HepG2 (cell line): ENCODE measurements around the gene EEA1. TPM values are rescaled to one million over a fixed set of nuclear protein-coding genes. Genes with fewer than 3 reads are reported as not detected.

Experiments used
- ATAC-seq: fragments of 200-7000 bp; cut with Tn5 transposase; 3 replicates; pipeline ENCODE4 v1.9.1; 2020; ENCODE audit warnings: mild to moderate bottlenecking, moderate library complexity
- BruUV-seq: library from RNA; stranded (reverse); fragments of 400-500 nt; replicated peaks from 2 replicates; lab custom pipeline; 2021; lab: Mats Ljungman, UMichigan
- CTCF ChIA-PET: fragments of 300-600 bp; formaldehyde crosslinking; extraction: SDS; loops from one replicate; lab custom pipeline; 2021; ENCODE audit warnings: low total read pairs, inconsistent platforms, low intra/inter-chr PET ratio; lab: Yijun Ruan, JAX
- POLR2A ChIA-PET: fragments of 350-600 bp; sonication (Branson Sonifier 250); formaldehyde crosslinking; loops from one replicate; lab custom pipeline; 2020; ENCODE audit warnings: antibody characterized with exemption, inconsistent platforms; lab: Yijun Ruan, JAX
- DNase-seq: peaks from one replicate; pipeline ENCODE4 v3.0.0-alpha.2; 2015; ENCODE audit warnings: low spot score
- FAIRE-seq: peaks from 3 replicates; lab custom pipeline; 2011; peaks lifted over from hg19 to GRCh38; lab: Jason Lieb, UNC
- H2AFZ ChIP-seq: one replicate; pipeline ENCODE4 v1.6.1; 2011; ENCODE audit warnings: low read length, inconsistent platforms
- H3K27ac ChIP-seq: fragments of 300-600 bp; 3 replicates; pipeline ENCODE4 v1.8.0; 2011; ENCODE audit warnings: mixed run types, mild to moderate bottlenecking, mixed read lengths, low read length, inconsistent platforms; ENCODE audit not compliant: insufficient read depth; ENCODE audit errors: extremely low read length
- H3K27me3 ChIP-seq, 2 experiments: fragments of 200-600 bp in 1 of 2; 2 replicates in 1 of 2; 3 replicates in 1 of 2; pipeline versions ENCODE4 v1.6.0 to v1.8.0; 2011; ENCODE audit warnings: low read length in 2 of 2, mild to moderate bottlenecking in 2 of 2, moderate library complexity in 2 of 2, inconsistent platforms in 1 of 2; ENCODE audit not compliant: insufficient read depth in 2 of 2, control insufficient read depth in 1 of 2
- H3K36me3 ChIP-seq, 2 experiments: fragments of 200-600 bp in 1 of 2; replicated peaks in 1 of 2; 2 replicates in 1 of 2; 3 replicates in 1 of 2; pipeline versions ENCODE4 v1.5.1 to v1.8.0; 2011; ENCODE audit warnings: low read length in 2 of 2, inconsistent platforms in 1 of 2; ENCODE audit not compliant: insufficient read depth in 2 of 2, control insufficient read depth in 1 of 2
- H3K4me1 ChIP-seq: 2 replicates; pipeline ENCODE4 v1.5.1; 2012; ENCODE audit warnings: low read length, inconsistent platforms; ENCODE audit not compliant: insufficient read depth
- H3K4me2 ChIP-seq: 2 replicates; pipeline ENCODE4 v1.6.0; 2011; ENCODE audit warnings: low read depth, low read length, inconsistent platforms
- H3K4me3 ChIP-seq, 3 experiments: fragments of 200-600 bp in 1 of 3; sonication (generic), shearing (Covaris generic) in 1 of 3; replicated peaks in 1 of 3; 2 replicates each; pipeline ENCODE4 v1.5.1; 2011 to 2016; ENCODE audit warnings: low read length in 3 of 3, inconsistent platforms in 2 of 3, low read depth in 2 of 3, mild to moderate bottlenecking in 2 of 3, control low read depth in 1 of 3, mixed read lengths in 1 of 3; ENCODE audit not compliant: insufficient read depth in 1 of 3
- H3K79me2 ChIP-seq: one replicate; pipeline ENCODE4 v1.6.1; 2011; ENCODE audit warnings: low read length, inconsistent platforms; ENCODE audit not compliant: insufficient read depth
- H3K9ac ChIP-seq: 2 replicates; pipeline ENCODE4 v1.6.0; 2011; ENCODE audit warnings: mild to moderate bottlenecking, low read depth, low read length, inconsistent platforms; ENCODE audit not compliant: insufficient read depth
- H3K9me3 ChIP-seq: 2 replicates; pipeline ENCODE4 v1.5.1; 2012; ENCODE audit warnings: mild to moderate bottlenecking, low read length
- H4K20me1 ChIP-seq: 2 replicates; pipeline ENCODE4 v1.6.0; 2011; ENCODE audit warnings: inconsistent platforms, mild to moderate bottlenecking, low read length, moderate library complexity; ENCODE audit not compliant: insufficient read depth
- CHCHD3 ChIP-seq: sonication (generic); formaldehyde crosslinking; IDR thresholded peaks from 2 replicates; pipeline ENCODE4 v1.8.0; 2022; ENCODE audit warnings: mild to moderate bottlenecking, missing genetic modification reagents, moderate library complexity
- GABPB1 ChIP-seq: IDR thresholded peaks from 2 replicates; pipeline ENCODE4 v1.6.1; 2016; ENCODE audit warnings: mild to moderate bottlenecking, missing genetic modification reagents, moderate library complexity, missing compliant biosample characterization
- HBP1 ChIP-seq: IDR thresholded peaks from 2 replicates; pipeline ENCODE4 v1.6.1; 2016; ENCODE audit warnings: low read depth, control low read depth
- HNRNPL ChIP-seq: fragments of 200-400 bp; formaldehyde crosslinking; IDR thresholded peaks from 2 replicates; pipeline ENCODE4 v1.6.1; 2017; ENCODE audit warnings: mild to moderate bottlenecking, low read depth, low read length
- HOMEZ ChIP-seq: IDR thresholded peaks from 2 replicates; pipeline ENCODE4 v1.6.1; 2016; ENCODE audit warnings: low read depth
- JARID2 ChIP-seq: sonication (generic); formaldehyde crosslinking; IDR thresholded peaks from 2 replicates; pipeline ENCODE4 v1.8.1; 2023; ENCODE audit warnings: missing genetic modification reagents, inconsistent platforms; ENCODE audit not compliant: insufficient replicate concordance
- NFATC3 ChIP-seq: sonication (generic); formaldehyde crosslinking; IDR thresholded peaks from 2 replicates; pipeline ENCODE4 v1.5.1; 2020; ENCODE audit warnings: mild to moderate bottlenecking, missing genetic modification reagents
- NR2F2 ChIP-seq: IDR thresholded peaks from 2 replicates; pipeline ENCODE4 v1.6.1; 2012; ENCODE audit warnings: low read depth, inconsistent platforms, borderline replicate concordance
- PBX3 ChIP-seq: sonication (generic); formaldehyde crosslinking; IDR thresholded peaks from 2 replicates; pipeline ENCODE4 v1.8.1; 2023; ENCODE audit warnings: missing genetic modification reagents, inconsistent platforms, borderline replicate concordance
- RBM22 ChIP-seq: fragments of 200-400 bp; formaldehyde crosslinking; optimal IDR thresholded peaks from 2 replicates; pipeline ENCODE3; 2017; ENCODE audit warnings: mild to moderate bottlenecking, low read length, moderate library complexity
- TFE3 ChIP-seq: IDR thresholded peaks from 2 replicates; pipeline ENCODE4 v1.6.1; 2016
- THRA ChIP-seq: sonication (generic); formaldehyde crosslinking; IDR thresholded peaks from 2 replicates; pipeline ENCODE4 v1.4.0; 2020; ENCODE audit warnings: missing genetic modification reagents, borderline replicate concordance
- ZNF552 ChIP-seq: sonication (generic); formaldehyde crosslinking; IDR thresholded peaks from 2 replicates; pipeline ENCODE4 v1.9.0; 2022; ENCODE audit warnings: missing genetic modification reagents, mild to moderate bottlenecking, borderline replicate concordance
- ZNF770 ChIP-seq: sonication (generic); formaldehyde crosslinking; IDR thresholded peaks from 2 replicates; pipeline ENCODE4 v1.5.0; 2020; ENCODE audit warnings: mild to moderate bottlenecking, missing genetic modification reagents
- ZSCAN21 ChIP-seq: sonication (generic); formaldehyde crosslinking; IDR thresholded peaks from 2 replicates; pipeline ENCODE4 v1.8.0; 2022; ENCODE audit warnings: mild to moderate bottlenecking, missing genetic modification reagents, moderate library complexity, borderline replicate concordance
- ZSCAN22 ChIP-seq: sonication (generic); formaldehyde crosslinking; IDR thresholded peaks from 2 replicates; pipeline ENCODE4 v1.4.0; 2020; ENCODE audit warnings: mild to moderate bottlenecking, missing genetic modification reagents
- WGBS: methylation state at CpG from one replicate; pipeline ENCODE4 v1.1.6; 2017; ENCODE audit warnings: low lambda C conversion rate; 5-methylcytosine and 5-hydroxymethylcytosine counted together
- in situ Hi-C: cut with HindIII; loops from 2 replicates; pipeline ENCODE4 v1.10.0; 2017; ENCODE audit warnings: low pct_unique_long_range_greater_than_20kb; ENCODE audit not compliant: extremely low pct_ligation_motif_present
- intact Hi-C: fragments of 100-400 bp; cut with micrococcal nuclease; formaldehyde crosslinking; loops from one replicate; pipeline ENCODE4 v1.10.0; 2022; ENCODE audit not compliant: unreplicated experiment
- polyA plus RNA-seq, 8 experiments: library from polyadenylated mRNA; depleted of rRNA in 3 of 8; stranded (reverse) in 7 of 8; unstranded in 1 of 8; fragments of >200 nt; fragmentation: Illumina TruSeq in 4 of 8; extraction: Trizol in 4 of 8; gene quantifications; 2 replicates each; pipeline versions ENCODE4 v1.2.1 to v1.2.3, GENCODE V29; 2011 to 2016; ENCODE audit warnings: low read depth in 4 of 8, missing spikeins in 1 of 8, mixed read lengths in 1 of 8; ENCODE audit not compliant: insufficient read depth in 1 of 8
- total RNA-seq, 5 experiments: library from RNA; depleted of rRNA; stranded (reverse); fragments of >200 nt; fragmentation: Illumina TruSeq; extraction: Trizol; gene quantifications; 2 replicates each; pipeline ENCODE4 v1.2.3, GENCODE V29; 2016; ENCODE audit warnings: low read depth in 1 of 5

Gene EEA1
- total and polyA plus RNA-seq, 2 of the 13 experiments (the other 11 are each of a cell fraction or from before 2014, with no cell fraction given) = 5.0 to 19.3 TPM

- Histone ChIP-seq H3K4me2 (no peak overlapping the region), H3K36me3 (no peaks in the 10 kb centered on the region), H3K4me3 (no peak overlapping the region), H3K9ac (no peak overlapping the region), H2AFZ (no peak overlapping the region), H3K4me1 (no peaks in the 10 kb centered on the region), H3K27me3 (peaks cover 0 to 8% of the 10 kb centered on the region in 2 experiments; a peak in 2 of 5 replicates), H3K27ac (no peak overlapping the region), H3K79me2 (no peaks in the 10 kb centered on the region), H4K20me1 (no peaks in the 10 kb centered on the region), H3K9me3 (no peaks in the 10 kb centered on the region)
- in situ Hi-C loops = no loop called here
- FAIRE-seq = no peak
- CTCF ChIA-PET = no interaction called here
- POLR2A ChIA-PET = no interaction called here
- intact Hi-C loops = no loop called here
- ATAC-seq = no peak
- 24% methylated on average over 6 of the region's 6 CpGs for WGBS
- no TSS peak for BruUV-seq
- no peak for DNase-seq
- TF ChIP-seq JARID2 (CRISPR knock-in tag) = no peak
- no peak for TF ChIP-seq HBP1 (CRISPR knock-in tag)
- TF ChIP-seq NR2F2 = no peak
- no peak for TF ChIP-seq CHCHD3 (CRISPR knock-in tag)
- TF ChIP-seq ZNF770 = no peak
- no peak for TF ChIP-seq ZNF552 (CRISPR knock-in tag)
- TF ChIP-seq GABPB1 (CRISPR knock-in tag) = no peak
- no peak for TF ChIP-seq PBX3
- no peak for TF ChIP-seq THRA (CRISPR knock-in tag)
- TF ChIP-seq RBM22 = no peak
- no peak for TF ChIP-seq NFATC3 (CRISPR knock-in tag)
- no peak for TF ChIP-seq ZSCAN22
- TF ChIP-seq TFE3 = no peak
- TF ChIP-seq ZSCAN21 (CRISPR knock-in tag) = no peak
- TF ChIP-seq HNRNPL = no peak
- no peak for TF ChIP-seq HOMEZ
These were observed 196.4 kb downstream of the EEA1 start for GRCh38 chr12:92732716-92733115.
